ENCODE data around the gene ITLN2.

ITLN2 gene

DNA sequence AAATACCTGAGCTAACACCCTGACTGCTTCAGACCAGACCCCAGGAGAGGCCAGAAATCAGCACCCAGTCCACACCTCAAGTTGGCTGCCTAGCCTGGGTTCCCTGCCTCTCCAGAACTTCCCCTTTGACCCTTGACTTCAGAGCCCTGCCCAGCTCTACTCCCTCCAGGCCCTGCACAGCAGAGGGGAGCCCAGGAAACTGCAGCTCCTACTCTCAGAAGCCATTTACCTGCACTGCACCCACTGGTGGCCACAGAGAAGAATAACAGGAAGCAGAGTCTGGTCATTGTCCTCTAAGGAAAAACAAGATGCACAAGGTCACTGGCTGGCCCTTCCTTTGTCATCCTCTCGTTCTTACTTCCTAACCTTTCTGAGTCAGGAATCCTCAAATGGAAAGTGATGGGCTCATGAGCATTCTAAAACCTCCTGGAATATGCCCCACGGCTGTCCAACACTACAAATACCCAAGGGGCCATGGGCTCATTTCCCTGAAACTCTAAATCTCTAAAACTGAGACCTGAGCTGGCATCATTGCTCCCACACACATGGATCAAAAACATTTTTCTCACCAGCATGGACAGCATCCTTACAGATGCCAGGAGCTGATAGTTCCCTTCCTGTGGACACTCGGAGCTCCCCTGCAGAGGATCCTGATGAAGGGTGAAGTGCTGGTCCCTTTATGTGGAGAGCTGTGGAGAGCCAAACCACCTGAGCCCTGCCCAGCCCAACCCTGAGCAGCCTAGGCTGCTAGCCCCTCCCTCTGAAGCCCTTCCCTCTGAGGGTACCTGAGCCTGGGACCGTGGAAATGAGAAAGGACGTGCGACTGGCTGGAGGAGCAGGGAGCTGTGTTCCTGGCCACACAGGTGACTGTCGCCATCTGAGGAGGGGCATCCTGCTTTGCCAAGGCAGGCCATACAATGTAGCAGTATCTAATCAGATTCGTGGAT is at the start of gene ITLN2:
Gene ITLN2, minus strand, starts transcription at position 652 of the 947 bp plus-strand sequence. Its CDS starts 68 bp downstream, at position 584.
- no peaks in the 10 kb centered on the region for H3K9me3 ChIP-seq (ENCODE audit: control insufficient read depth, insufficient read depth, low read depth, low read length)
- no peaks in the 10 kb centered on the region for H3K4me1 ChIP-seq (ENCODE audit: control insufficient read depth, insufficient read depth, low read length)
- POLR2A ChIA-PET: no interaction called here
- H3K27ac ChIP-seq (ENCODE audit: extremely low read depth, low read depth, low read length): no peak within 1 kb of the TSS
- H3K36me3 ChIP-seq (ENCODE audit: control insufficient read depth in 2 of 2, insufficient read depth in 1 of 2, low read length in 2 of 2): no peaks in the 10 kb centered on the region
- no peak within 1 kb of the TSS for H3K4me3 ChIP-seq (ENCODE audit: low read depth, low read length)
- TF ChIP-seq KLF9 (tag by site-specific recombination; IDR thresholded peaks at IDR 0.05; ENCODE audit: low read depth): no peak
- no peak for TF ChIP-seq ZFP37 (tag by site-specific recombination; IDR thresholded peaks at IDR 0.05)
- no peak for TF ChIP-seq ZNF548 (tag by site-specific recombination; IDR thresholded peaks at IDR 0.05)
- TF ChIP-seq, protein P1, sequence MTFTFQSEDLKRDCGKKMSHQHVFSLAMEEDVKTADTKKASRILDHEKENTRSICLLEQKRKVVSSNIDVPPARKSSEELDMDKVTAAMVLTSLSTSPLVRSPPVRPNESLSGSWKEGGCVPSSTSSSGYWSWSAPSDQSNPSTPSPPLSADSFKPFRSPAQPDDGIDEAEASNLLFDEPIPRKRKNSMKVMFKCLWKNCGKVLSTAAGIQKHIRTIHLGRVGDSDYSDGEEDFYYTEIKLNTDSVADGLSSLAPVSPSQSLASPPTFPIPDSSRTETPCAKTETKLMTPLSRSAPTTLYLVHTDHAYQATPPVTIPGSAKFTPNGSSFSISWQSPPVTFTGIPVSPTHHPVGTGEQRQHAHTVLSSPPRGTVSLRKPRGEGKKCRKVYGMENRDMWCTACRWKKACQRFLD (tag by site-specific recombination; IDR thresholded peaks at IDR 0.05): no peak
- TF ChIP-seq ZNF121 (tag by site-specific recombination; IDR thresholded peaks at IDR 0.05): no peak
- TF ChIP-seq, protein P2, sequence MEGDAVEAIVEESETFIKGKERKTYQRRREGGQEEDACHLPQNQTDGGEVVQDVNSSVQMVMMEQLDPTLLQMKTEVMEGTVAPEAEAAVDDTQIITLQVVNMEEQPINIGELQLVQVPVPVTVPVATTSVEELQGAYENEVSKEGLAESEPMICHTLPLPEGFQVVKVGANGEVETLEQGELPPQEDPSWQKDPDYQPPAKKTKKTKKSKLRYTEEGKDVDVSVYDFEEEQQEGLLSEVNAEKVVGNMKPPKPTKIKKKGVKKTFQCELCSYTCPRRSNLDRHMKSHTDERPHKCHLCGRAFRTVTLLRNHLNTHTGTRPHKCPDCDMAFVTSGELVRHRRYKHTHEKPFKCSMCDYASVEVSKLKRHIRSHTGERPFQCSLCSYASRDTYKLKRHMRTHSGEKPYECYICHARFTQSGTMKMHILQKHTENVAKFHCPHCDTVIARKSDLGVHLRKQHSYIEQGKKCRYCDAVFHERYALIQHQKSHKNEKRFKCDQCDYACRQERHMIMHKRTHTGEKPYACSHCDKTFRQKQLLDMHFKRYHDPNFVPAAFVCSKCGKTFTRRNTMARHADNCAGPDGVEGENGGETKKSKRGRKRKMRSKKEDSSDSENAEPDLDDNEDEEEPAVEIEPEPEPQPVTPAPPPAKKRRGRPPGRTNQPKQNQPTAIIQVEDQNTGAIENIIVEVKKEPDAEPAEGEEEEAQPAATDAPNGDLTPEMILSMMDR (tag by site-specific recombination; IDR thresholded peaks at IDR 0.05): peak; percentile 57
- TF ChIP-seq ZBTB17 (tag by site-specific recombination; IDR thresholded peaks at IDR 0.05): peak; percentile 12; the same call in 1 of the 2 replicates
- TF ChIP-seq, protein P3, sequence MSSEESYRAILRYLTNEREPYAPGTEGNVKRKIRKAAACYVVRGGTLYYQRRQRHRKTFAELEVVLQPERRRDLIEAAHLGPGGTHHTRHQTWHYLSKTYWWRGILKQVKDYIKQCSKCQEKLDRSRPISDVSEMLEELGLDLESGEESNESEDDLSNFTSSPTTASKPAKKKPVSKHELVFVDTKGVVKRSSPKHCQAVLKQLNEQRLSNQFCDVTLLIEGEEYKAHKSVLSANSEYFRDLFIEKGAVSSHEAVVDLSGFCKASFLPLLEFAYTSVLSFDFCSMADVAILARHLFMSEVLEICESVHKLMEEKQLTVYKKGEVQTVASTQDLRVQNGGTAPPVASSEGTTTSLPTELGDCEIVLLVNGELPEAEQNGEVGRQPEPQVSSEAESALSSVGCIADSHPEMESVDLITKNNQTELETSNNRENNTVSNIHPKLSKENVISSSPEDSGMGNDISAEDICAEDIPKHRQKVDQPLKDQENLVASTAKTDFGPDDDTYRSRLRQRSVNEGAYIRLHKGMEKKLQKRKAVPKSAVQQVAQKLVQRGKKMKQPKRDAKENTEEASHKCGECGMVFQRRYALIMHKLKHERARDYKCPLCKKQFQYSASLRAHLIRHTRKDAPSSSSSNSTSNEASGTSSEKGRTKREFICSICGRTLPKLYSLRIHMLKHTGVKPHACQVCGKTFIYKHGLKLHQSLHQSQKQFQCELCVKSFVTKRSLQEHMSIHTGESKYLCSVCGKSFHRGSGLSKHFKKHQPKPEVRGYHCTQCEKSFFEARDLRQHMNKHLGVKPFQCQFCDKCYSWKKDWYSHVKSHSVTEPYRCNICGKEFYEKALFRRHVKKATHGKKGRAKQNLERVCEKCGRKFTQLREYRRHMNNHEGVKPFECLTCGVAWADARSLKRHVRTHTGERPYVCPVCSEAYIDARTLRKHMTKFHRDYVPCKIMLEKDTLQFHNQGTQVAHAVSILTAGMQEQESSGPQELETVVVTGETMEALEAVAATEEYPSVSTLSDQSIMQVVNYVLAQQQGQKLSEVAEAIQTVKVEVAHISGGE (tag by site-specific recombination; conservative IDR thresholded peaks at IDR 0.05; ENCODE audit: low read depth): no peak
- TF ChIP-seq ZNF132 (tag by site-specific recombination; IDR thresholded peaks at IDR 0.05; ENCODE audit: borderline replicate concordance): no peak
- TF ChIP-seq ZNF621 (tag by site-specific recombination; IDR thresholded peaks at IDR 0.05): no peak
- no peak for TF ChIP-seq REPIN1 (tag by site-specific recombination; IDR thresholded peaks at IDR 0.05; ENCODE audit: low read depth)
- CTCF ChIA-PET: interaction anchor here (0.6 to 6.7 kb wide), 40 partner anchors 9 to 931 kb away, joined by 3 to 132 read pairs (median 4); partner anchors contain the start of genes ITLN1 and KLHDC9

DNA sequence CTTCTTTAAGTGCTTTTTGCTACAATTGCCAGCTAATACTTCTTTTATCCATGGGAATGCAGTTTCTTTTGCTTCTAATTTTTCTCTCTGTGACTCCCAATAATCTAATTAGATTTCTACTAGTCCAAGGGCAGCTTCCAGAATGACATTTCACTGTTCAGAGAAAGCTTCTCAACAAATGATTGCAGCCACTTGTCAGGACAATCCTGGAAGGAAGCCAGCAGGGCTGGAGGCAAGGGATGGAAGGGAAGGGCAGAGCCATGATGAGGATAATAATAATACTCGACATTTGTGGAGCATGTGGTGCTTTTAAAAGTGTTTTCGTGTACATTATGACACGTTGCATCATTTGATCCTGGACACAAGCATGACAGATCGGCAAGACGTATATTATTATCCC is 46.9 kb upstream of the ITLN2 start:
- H3K4me1 ChIP-seq (ENCODE audit: control insufficient read depth, insufficient read depth, low read length): peaks cover 5% of the 10 kb centered on the region
- H3K9me3 ChIP-seq (ENCODE audit: control insufficient read depth, insufficient read depth, low read depth, low read length): no peaks in the 10 kb centered on the region
- ChIA-PET CTCF (interaction anchor here (0.7 to 1.2 kb wide), 2 partner anchors 14 to 97 kb away, joined by 3 read pairs; partner anchors contain the start of gene KLHDC9), POLR2A (no interaction called here)
- H3K27ac ChIP-seq (ENCODE audit: extremely low read depth, low read depth, low read length): 0 out of 2 replicates have a peak overlapping the region, but pooled peaks have one; percentile 28
- no peak overlapping the region for H3K4me3 ChIP-seq (ENCODE audit: low read depth, low read length)
- peaks cover 5 to 48% of the 10 kb centered on the region in 2 experiments for H3K36me3 ChIP-seq (ENCODE audit: control insufficient read depth in 2 of 2, insufficient read depth in 1 of 2, low read length in 2 of 2)
- TF ChIP-seq ZNF558 (tag by site-specific recombination; IDR thresholded peaks at IDR 0.05) (no peak), BCL11A (tag by site-specific recombination; IDR thresholded peaks at IDR 0.05; ENCODE audit: low read depth) (no peak), ZNF571 (tag by site-specific recombination; IDR thresholded peaks at IDR 0.05) (no peak), ZNF391 (tag by site-specific recombination; IDR thresholded peaks at IDR 0.05; ENCODE audit: borderline replicate concordance, low read depth) (no peak), ZNF223 (tag by site-specific recombination; IDR thresholded peaks at IDR 0.05) (no peak), SALL2 (tag by site-specific recombination; IDR thresholded peaks at IDR 0.05; ENCODE audit: borderline replicate concordance) (no peak), SP7 (tag by site-specific recombination; IDR thresholded peaks at IDR 0.05) (no peak; the same call in 1 of the 2 replicates), ZBTB48 (tag by site-specific recombination; IDR thresholded peaks at IDR 0.05) (no peak), REPIN1 (tag by site-specific recombination; IDR thresholded peaks at IDR 0.05; ENCODE audit: low read depth) (0 out of 2 replicates have a peak, but pooled peaks have one; percentile 22), ZFP3 (tag by site-specific recombination; IDR thresholded peaks at IDR 0.05; ENCODE audit: low read depth) (no peak), ZNF341 (tag by site-specific recombination; IDR thresholded peaks at IDR 0.05; ENCODE audit: low read depth) (no peak), KLF8 (tag by site-specific recombination; IDR thresholded peaks at IDR 0.05) (no peak), ZNF23 (tag by site-specific recombination; IDR thresholded peaks at IDR 0.05; ENCODE audit: borderline replicate concordance) (no peak), ZNF184 (tag by site-specific recombination; IDR thresholded peaks at IDR 0.05) (no peak)
